ENCODE results near the gene KHSRP. TPM values are rescaled to one million over a fixed set of nuclear protein-coding genes. Genes with fewer than 3 reads are reported as not detected.
A peak's percentile ranks its signal among the peaks of the same experiment; 100 is the strongest.

Gene KHSRP
- total RNA-seq, 1 donor from 2014 or later = 175 TPM

- Histone ChIP-seq H3K36me3 (ENCODE audit: control insufficient read depth, insufficient read depth, low read length) (no peaks in the 10 kb centered on the region), H3K4me3 (ENCODE audit: low read depth, low read length) (peak within 1 kb of the TSS; percentile 69), H3K27me3 (ENCODE audit: control insufficient read depth, insufficient read depth, low read length) (no peaks in the 10 kb centered on the region)
- TF ChIP-seq CTCF (IDR thresholded peaks at IDR 0.05; ENCODE audit: insufficient read depth, low read length, poor library complexity, severe bottlenecking) = no peak
- DNase-seq (ENCODE audit: low read depth) = no peak
These were observed 34.9 kb upstream of the KHSRP start, which contains the start of gene SLC25A23 for GRCh38 chr19:6459262-6460098. Gene SLC25A23, minus strand, starts transcription at chr19:6459792. Its CDS starts 164 bp downstream, at chr19:6459628.

DNA sequence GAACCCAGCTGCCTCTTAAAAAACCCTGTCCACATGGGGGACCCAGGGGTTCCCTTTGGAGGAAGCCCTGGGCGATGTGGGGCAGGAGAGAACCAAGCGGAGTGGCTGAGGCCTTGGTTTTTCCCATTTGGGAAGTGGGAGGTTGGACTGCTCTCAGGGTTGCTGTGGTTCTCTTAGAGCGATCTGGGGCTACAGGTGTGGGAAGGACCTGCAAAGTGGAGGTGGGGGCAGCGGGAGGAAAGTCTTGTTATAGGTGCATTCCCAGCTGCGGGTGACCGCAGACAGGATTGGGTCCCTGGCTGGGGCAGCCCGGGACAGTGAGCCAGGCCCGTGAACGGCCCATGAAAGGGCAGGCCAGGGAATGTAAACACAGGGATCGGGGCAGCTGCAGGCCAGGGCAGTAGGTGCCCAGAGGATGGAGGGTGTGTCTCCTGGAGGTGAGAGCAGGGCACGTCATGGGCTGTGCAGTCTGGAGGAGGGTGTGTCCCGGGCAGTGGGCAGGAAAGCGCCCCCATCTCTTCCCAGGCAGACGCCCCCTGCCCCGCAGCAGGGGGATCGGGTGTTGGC is 34.2 kb upstream of the KHSRP start:
- no peaks in the 10 kb centered on the region for H3K27me3 ChIP-seq (ENCODE audit: control insufficient read depth, insufficient read depth, low read length)
- TF ChIP-seq CTCF (IDR thresholded peaks at IDR 0.05; ENCODE audit: insufficient read depth, low read length, poor library complexity, severe bottlenecking) = no peak
- peak overlapping the region; percentile 69 for H3K4me3 ChIP-seq (ENCODE audit: low read depth, low read length)
- peaks cover 2% of the 10 kb centered on the region for H3K36me3 ChIP-seq (ENCODE audit: control insufficient read depth, insufficient read depth, low read length)
- DNase-seq (ENCODE audit: low read depth) = no peak

GRCh38 chr19:6457958-6458694 is 33.5 kb upstream of the KHSRP start:
- no peak for TF ChIP-seq CTCF (IDR thresholded peaks at IDR 0.05; ENCODE audit: insufficient read depth, low read length, poor library complexity, severe bottlenecking)
- no peak for DNase-seq (ENCODE audit: low read depth)
- Histone ChIP-seq H3K27me3 (ENCODE audit: control insufficient read depth, insufficient read depth, low read length) (no peaks in the 10 kb centered on the region), H3K36me3 (ENCODE audit: control insufficient read depth, insufficient read depth, low read length) (peaks cover 2% of the 10 kb centered on the region), H3K4me3 (ENCODE audit: low read depth, low read length) (no peak overlapping the region)

DNA sequence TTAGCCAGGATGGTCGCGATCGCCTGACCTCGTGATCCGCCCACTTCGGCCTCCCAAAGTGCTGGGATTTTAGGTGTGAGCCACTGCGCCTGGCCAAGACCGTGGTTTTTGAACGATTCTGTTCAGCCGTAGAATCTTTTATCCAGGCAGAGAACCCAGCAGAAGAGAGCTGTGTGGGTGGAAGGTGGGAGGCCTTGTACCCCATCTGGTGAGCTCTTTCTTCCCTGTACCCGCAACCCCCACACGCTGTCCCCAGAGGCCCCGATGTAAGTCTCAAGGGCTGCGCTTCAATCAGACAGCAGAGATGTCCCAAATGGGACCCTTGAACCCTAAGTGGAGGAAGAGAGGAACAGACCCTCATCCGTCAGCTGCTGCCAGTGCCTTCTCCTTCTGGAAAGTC is 31.3 kb upstream of the KHSRP start:
- DNase-seq (ENCODE audit: low read depth) = no peak
- Histone ChIP-seq H3K36me3 (ENCODE audit: control insufficient read depth, insufficient read depth, low read length) (peaks cover 2% of the 10 kb centered on the region), H3K4me3 (ENCODE audit: low read depth, low read length) (no peak overlapping the region), H3K27me3 (ENCODE audit: control insufficient read depth, insufficient read depth, low read length) (no peaks in the 10 kb centered on the region)
- TF ChIP-seq CTCF (IDR thresholded peaks at IDR 0.05; ENCODE audit: insufficient read depth, low read length, poor library complexity, severe bottlenecking) = no peak

GRCh38 chr19:6453951-6454565 is 29.4 kb upstream of the KHSRP start:
- TF ChIP-seq CTCF (IDR thresholded peaks at IDR 0.05; ENCODE audit: insufficient read depth, low read length, poor library complexity, severe bottlenecking) = no peak
- peaks cover 2% of the 10 kb centered on the region for H3K36me3 ChIP-seq (ENCODE audit: control insufficient read depth, insufficient read depth, low read length)
- no peak overlapping the region for H3K4me3 ChIP-seq (ENCODE audit: low read depth, low read length)
- no peak for DNase-seq (ENCODE audit: low read depth)
- H3K27me3 ChIP-seq (ENCODE audit: control insufficient read depth, insufficient read depth, low read length) = no peaks in the 10 kb centered on the region
